Lung microvascular endothelial cell (primary cell): ENCODE data around the gene ACSF2. TPM values are rescaled to one million over a fixed set of nuclear protein-coding genes. Genes with fewer than 3 reads are reported as not detected.

ENCODE experiments used
- DNase-seq, 2 donors: peaks; one replicate each; pipeline versions ENCODE4 v3.0.0 to v3.0.0-alpha.2; 2010; ENCODE audit warnings: low read depth in 2 of 2
- total RNA-seq: library from RNA; depleted of rRNA; stranded (reverse); fragments of >200 nt; gene quantifications from 2 replicates; pipeline ENCODE4 v1.2.1, GENCODE V29; 2014

The ACSF2 gene
- total RNA-seq, 1 donor from 2014 or later, result 4.6 TPM

DNA sequence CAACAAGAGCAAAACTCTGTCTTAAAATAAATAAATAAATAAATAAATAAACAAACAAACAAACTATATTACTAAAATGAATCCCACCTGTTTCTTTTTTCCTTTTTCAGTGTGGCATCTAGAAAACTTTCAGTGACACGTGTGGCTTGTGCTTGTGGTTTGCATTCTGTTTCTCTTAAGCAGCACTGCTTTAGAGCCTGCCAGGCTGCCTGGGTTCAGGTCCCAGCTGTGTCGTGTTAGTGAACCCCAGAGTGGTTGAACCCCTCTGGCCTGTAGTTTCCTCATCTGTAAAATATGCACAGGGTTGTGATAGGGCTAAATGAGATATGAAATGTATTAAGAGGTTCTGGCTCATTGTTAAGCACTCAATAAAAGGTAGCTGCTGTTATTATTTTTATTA is 94.5 kb downstream of the ACSF2 start:
- DNase-seq, result no peak

DNA sequence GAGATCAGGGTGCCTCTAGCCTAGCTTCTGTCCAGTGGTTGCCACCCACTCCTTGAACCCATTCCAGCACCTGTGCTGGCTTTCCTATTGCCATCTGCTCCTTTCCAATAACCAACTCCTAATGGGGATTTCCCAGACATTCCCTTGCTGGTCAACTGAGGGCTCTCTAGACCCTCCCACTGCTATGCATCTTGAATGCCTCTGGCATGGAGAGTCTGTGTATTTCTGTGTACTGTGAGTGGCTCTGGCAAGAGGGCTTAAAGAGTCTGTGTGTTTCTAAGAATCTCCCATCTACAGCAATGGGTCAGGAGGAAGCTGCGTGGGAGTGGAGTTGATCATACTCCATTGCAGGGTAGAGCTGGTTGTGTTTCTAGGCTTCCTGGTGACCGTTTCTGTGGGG is 95.5 kb downstream of the ACSF2 start:
- DNase-seq, result no peak

DNA sequence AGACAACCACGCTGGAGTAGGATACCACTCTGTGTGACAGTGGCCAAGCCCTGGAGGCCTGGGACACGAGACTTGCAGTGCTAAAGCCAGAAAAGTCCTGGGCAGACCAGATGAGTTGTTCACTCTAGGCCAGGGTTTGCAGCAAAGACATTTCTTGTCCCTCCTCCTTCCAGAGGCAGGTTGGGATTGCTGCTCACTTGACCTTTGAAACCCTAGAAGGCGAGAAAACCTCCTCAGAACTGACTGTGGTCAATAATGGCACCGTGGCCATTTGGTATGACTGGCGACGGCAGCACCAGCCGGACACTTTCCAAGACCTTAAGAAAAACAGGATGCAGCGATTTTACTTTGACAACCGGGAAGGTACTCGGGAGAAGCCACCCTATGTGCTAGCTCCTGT is 96.7 kb downstream of the ACSF2 start:
- DNase-seq, result no peak

DNA sequence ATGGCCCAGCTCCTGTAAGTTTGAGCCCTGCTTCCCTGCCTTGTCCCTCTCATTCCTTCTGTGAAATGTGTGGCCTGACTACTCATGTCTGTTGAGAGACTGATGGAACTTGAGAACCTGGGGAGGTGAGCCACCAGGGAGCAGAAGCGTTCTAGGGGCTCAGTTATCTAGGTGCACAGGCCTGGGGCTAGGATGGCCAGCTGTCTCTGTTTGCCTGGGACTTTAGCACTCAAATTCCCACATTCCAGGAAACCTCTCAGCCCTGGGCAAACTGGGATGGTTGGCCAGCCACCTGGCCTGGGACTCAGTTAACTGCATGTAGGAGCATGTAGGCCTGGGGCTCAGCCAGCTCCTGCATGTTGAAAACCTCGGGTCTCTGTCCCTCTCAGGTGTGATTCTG is 97.2 kb downstream of the ACSF2 start:
- DNase-seq, result no peak

Other genes starting within 250 kb of the ACSF2 start
- 7.2 and 12.5 TPM in 2 replicates for gene COL1A1, start 224.6 kb upstream of the ACSF2 start, total RNA-seq
- not detected in 2 replicates for gene TMEM92, start 151.8 kb upstream of the ACSF2 start, total RNA-seq
- gene XYLT2, start 80.1 kb upstream of the ACSF2 start, total RNA-seq, result 15.3 and 18.5 TPM in 2 replicates
- gene MRPL27, start 53.0 kb upstream of the ACSF2 start, total RNA-seq, result 42.1 and 55.8 TPM in 2 replicates
- 0.79 and 1.5 TPM in 2 replicates for gene EME1, start 53.0 kb upstream of the ACSF2 start, total RNA-seq
- gene LRRC59, start 28.7 kb upstream of the ACSF2 start, total RNA-seq, result 92.3 and 95.9 TPM in 2 replicates
- gene CHAD, start 42.7 kb downstream of the ACSF2 start, total RNA-seq, result under 0.01 TPM in 1 of 2 replicates, not detected in the other
- 10.9 and 14.5 TPM in 2 replicates for gene RSAD1, start 52.6 kb downstream of the ACSF2 start, total RNA-seq
- gene MYCBPAP, start 82.2 kb downstream of the ACSF2 start, total RNA-seq, result under 0.01 and 0.20 TPM in 2 replicates
- gene EPN3, start 106.5 kb downstream of the ACSF2 start, total RNA-seq, result 0.22 TPM in 1 of 2 replicates, not detected in the other
- gene SPATA20, start 121.0 kb downstream of the ACSF2 start, total RNA-seq, result 22.2 and 31.4 TPM in 2 replicates
- gene CACNA1G, start 134.5 kb downstream of the ACSF2 start, total RNA-seq, result not detected in 2 replicates
- 0.40 and 1.7 TPM in 2 replicates for gene ABCC3, start 208.7 kb downstream of the ACSF2 start, total RNA-seq